ENCODE results near the gene COMMD7. TPM values are rescaled to one million over a fixed set of nuclear protein-coding genes. Genes with fewer than 3 reads are reported as not detected.

COMMD7 gene
- total and polyA plus RNA-seq, 4 donors = 26.1 to 53.4 (median 43.0) TPM

DNA sequence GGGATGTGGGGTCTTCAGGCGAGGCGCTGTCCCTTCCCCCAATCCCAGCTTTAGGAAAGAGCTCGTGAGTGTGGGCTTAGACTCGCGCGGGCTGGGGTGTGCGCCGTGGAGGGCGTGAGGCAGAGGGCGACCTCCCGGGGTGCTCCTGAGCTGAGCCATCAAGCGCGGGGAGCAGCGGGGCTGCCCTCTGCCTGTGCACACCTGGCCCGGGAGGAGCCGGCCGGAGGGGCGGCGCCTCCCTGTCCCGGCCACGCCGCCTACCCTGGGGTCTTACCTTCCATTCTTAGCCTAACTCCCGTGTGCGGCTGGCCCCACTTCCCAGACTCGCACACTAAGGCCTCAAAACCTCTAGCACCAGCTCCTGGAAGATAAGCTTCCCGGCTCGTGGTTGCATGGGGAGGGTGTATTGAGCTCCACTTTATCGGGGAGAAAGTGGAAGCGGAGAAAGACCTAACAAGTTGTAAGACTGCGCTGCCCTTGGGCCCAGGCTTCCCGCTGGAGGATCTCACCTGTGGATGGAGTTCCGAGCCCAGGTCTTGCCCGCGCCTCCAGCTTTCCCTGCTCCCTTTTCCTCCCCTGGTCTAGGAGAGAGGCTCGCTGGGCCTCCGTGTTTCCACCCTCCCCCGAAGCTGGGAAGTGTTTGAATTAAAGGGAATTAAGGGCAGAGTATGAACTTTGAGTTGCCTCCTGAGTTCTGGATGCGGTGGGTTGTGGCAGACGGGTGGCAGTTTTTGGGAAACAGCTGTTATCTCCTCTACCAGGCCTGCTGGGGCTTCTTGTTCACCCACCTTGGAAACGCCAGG lies 20.1 kb upstream of the COMMD7 start:
- Histone ChIP-seq H3K9ac (ENCODE audit: insufficient read depth in 1 of 2, low read length in 2 of 2) (peak overlapping the region; percentile 11 to 42), H3K36me3 (ENCODE audit: control insufficient read depth in 4 of 4, insufficient read depth in 4 of 4, low read length in 4 of 4) (no peaks in the 10 kb centered on the region), H3K27ac (ENCODE audit: low read depth in 1 of 2, low read length in 1 of 2) (no peak overlapping the region), H3K4me1 (ENCODE audit: control insufficient read depth in 5 of 5, insufficient read depth in 5 of 5, low read length in 5 of 5) (peaks cover 0 to 18% (median 9%) of the 10 kb centered on the region in 5 donors), H3K27me3 (ENCODE audit: control insufficient read depth in 3 of 3, insufficient read depth in 3 of 3, low read length in 2 of 3) (no peaks in the 10 kb centered on the region), H3K4me3 (peak overlapping the region; percentile 80), H3K9me3 (ENCODE audit: control insufficient read depth in 4 of 4, insufficient read depth in 3 of 4, low read length in 3 of 4) (no peaks in the 10 kb centered on the region)
- ATAC-seq (ENCODE audit: insufficient read depth, low FRiP score) = no peak
- peak in 2 of 3 donors; percentile 6 to 20 for DNase-seq
- TF ChIP-seq, protein P1, sequence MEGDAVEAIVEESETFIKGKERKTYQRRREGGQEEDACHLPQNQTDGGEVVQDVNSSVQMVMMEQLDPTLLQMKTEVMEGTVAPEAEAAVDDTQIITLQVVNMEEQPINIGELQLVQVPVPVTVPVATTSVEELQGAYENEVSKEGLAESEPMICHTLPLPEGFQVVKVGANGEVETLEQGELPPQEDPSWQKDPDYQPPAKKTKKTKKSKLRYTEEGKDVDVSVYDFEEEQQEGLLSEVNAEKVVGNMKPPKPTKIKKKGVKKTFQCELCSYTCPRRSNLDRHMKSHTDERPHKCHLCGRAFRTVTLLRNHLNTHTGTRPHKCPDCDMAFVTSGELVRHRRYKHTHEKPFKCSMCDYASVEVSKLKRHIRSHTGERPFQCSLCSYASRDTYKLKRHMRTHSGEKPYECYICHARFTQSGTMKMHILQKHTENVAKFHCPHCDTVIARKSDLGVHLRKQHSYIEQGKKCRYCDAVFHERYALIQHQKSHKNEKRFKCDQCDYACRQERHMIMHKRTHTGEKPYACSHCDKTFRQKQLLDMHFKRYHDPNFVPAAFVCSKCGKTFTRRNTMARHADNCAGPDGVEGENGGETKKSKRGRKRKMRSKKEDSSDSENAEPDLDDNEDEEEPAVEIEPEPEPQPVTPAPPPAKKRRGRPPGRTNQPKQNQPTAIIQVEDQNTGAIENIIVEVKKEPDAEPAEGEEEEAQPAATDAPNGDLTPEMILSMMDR (IDR thresholded peaks at IDR 0.05; ENCODE audit: control extremely low read depth, extremely low read depth) = no peak
- 8 to 18% methylated on average over 39 to 40 of the region's 40 CpGs for WGBS, 2 donors

GRCh38 chr20:32762754-32763201 lies 19.5 kb upstream of the COMMD7 start:
- no peak overlapping the region for H3K9ac ChIP-seq (ENCODE audit: insufficient read depth in 1 of 2, low read length in 2 of 2)
- 0 to 1% methylated on average over 30 of the region's 30 CpGs for WGBS, 2 donors
- H3K9me3 ChIP-seq (ENCODE audit: control insufficient read depth in 4 of 4, insufficient read depth in 3 of 4, low read length in 3 of 4) = no peaks in the 10 kb centered on the region
- no peaks in the 10 kb centered on the region for H3K27me3 ChIP-seq (ENCODE audit: control insufficient read depth in 3 of 3, insufficient read depth in 3 of 3, low read length in 2 of 3)
- DNase-seq = peak in 2 of 3 donors; percentile 20 to 37
- no peak for ATAC-seq (ENCODE audit: insufficient read depth, low FRiP score)
- no peaks in the 10 kb centered on the region for H3K36me3 ChIP-seq (ENCODE audit: control insufficient read depth in 4 of 4, insufficient read depth in 4 of 4, low read length in 4 of 4)
- H3K4me1 ChIP-seq (ENCODE audit: control insufficient read depth in 5 of 5, insufficient read depth in 5 of 5, low read length in 5 of 5) = peaks cover 0 to 18% (median 9%) of the 10 kb centered on the region in 5 donors
- TF ChIP-seq, protein P1 (IDR thresholded peaks at IDR 0.05; ENCODE audit: control extremely low read depth, extremely low read depth) = no peak
- peak overlapping the region; percentile 80 for H3K4me3 ChIP-seq
- H3K27ac ChIP-seq (ENCODE audit: low read depth in 1 of 2, low read length in 1 of 2) = no peak overlapping the region

DNA sequence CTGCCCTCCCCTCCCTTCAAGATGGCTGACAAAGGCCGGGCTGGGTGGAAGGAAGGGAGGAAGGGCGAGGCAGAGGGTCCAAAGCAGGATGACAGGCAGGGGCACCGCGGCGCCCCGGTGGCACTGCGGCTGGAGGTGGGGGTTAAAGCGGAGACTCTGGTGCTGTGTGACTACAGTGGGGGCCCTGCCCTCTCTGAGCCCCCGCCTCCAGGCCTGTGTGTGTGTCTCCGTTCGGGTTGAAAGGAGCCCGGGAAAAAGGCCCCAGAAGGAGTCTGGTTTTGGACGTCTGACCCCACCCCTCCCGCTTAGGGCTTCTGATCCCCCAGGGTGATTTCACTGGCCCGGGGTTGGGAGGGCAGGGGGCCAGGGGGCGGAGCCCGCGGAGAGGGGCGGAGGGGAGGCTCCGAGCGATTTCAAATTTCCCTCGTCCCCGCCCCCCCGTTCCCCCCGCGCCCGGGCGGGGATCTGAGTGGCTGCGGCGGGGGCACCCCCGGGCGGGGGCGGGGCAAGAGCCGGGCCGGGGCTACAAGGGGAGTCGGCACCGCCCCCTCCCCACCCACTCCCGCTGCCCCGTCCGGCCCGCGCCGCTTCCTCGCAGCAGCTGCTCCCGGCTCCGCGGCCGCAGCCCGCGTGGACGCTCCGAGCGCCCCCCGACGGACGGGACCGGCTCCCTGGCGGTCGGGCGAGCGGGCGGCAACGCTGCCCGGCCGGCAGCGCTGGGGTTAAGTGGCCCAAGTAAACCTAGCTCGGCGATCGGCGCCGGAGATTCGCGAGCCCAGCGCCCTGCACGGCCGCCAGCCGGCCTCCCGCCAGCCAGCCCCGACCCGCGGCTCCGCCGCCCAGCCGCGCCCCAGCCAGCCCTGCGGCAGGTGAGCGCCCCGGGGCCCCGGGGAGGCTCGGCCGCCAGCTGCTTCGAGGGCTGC lies 18.8 kb upstream of the COMMD7 start, which contains the start of gene DNMT3B:
TSS of gene DNMT3B (plus strand) at position 555 of the 923 bp plus-strand sequence. CDS start 17,939 bp downstream, outside the sequence.
- Histone ChIP-seq H3K4me1 (ENCODE audit: control insufficient read depth in 5 of 5, insufficient read depth in 5 of 5, low read length in 5 of 5) (peaks cover 0 to 18% (median 9%) of the 10 kb centered on the region in 5 donors), H3K9me3 (ENCODE audit: control insufficient read depth in 4 of 4, insufficient read depth in 3 of 4, low read length in 3 of 4) (no peaks in the 10 kb centered on the region), H3K27me3 (ENCODE audit: control insufficient read depth in 3 of 3, insufficient read depth in 3 of 3, low read length in 2 of 3) (no peaks in the 10 kb centered on the region), H3K9ac (ENCODE audit: insufficient read depth in 1 of 2, low read length in 2 of 2) (peak within 1 kb of the TSS in 1 of 2 donors; percentile 11), H3K27ac (ENCODE audit: low read depth in 1 of 2, low read length in 1 of 2) (no peak within 1 kb of the TSS), H3K36me3 (ENCODE audit: control insufficient read depth in 4 of 4, insufficient read depth in 4 of 4, low read length in 4 of 4) (no peaks in the 10 kb centered on the region), H3K4me3 (peak within 1 kb of the TSS; percentile 80)
- ATAC-seq (ENCODE audit: insufficient read depth, low FRiP score) (peak; percentile 92), DNase-seq (peak; percentile 87 to 89 (median 88))
- TF ChIP-seq, protein P1 (IDR thresholded peaks at IDR 0.05; ENCODE audit: control extremely low read depth, extremely low read depth) = no peak
- 0 to 1% methylated on average over 55 to 92 of the region's 92 CpGs for WGBS, 2 donors
